Adrenal gland (tissue), 5 donors: ENCODE results near the gene TMEM141.

ENCODE experiments used
- CTCF ChIP-seq, 6 experiments: fragments of 450-650 bp in 4 of 6; fragments of 200-600 bp in 2 of 6; sonication (generic) in 1 of 6; IDR thresholded peaks; 1 replicate in 5 of 6; 2 replicates in 1 of 6; pipeline versions ENCODE4 v1.5.1 to v1.8.0; 2016 to 2021; ENCODE audit warnings: antibody characterized with exemption in 6 of 6, mild to moderate bottlenecking in 2 of 6, moderate library complexity in 1 of 6
- POLR2A ChIP-seq, 2 donors: fragments of 450-650 bp; IDR thresholded peaks; one replicate each; pipeline ENCODE4 v1.6.1; 2017; ENCODE audit warnings: antibody characterized with exemption in 2 of 2, mild to moderate bottlenecking in 2 of 2, moderate library complexity in 1 of 2
- donor health status: DM: no; HTN: no; CAD: no.

GRCh38 chr9:136806631-136807201 lies 15.6 kb downstream of the TMEM141 start:
- TF ChIP-seq CTCF (IDR thresholded peaks at IDR 0.05) = no peak
- no peak for TF ChIP-seq POLR2A (IDR thresholded peaks at IDR 0.05)
